Bronchial epithelial cell (primary cell): Measurements from ENCODE around the gene NFASC. TPM values are rescaled to one million over a fixed set of nuclear protein-coding genes. Genes with fewer than 3 reads are reported as not detected.

Experiments used
- DNase-seq: peaks from one replicate; pipeline ENCODE4 v3.0.0-alpha.2; 2010; ENCODE audit warnings: low read depth
- FAIRE-seq: peaks from 2 replicates; lab custom pipeline; 2011; peaks lifted over from hg19 to GRCh38; lab: Jason Lieb, UNC
- H3K27me3 ChIP-seq: 2 replicates; pipeline ENCODE4 v1.5.1; 2011; ENCODE audit warnings: low read length; ENCODE audit not compliant: control insufficient read depth, insufficient read depth
- H3K36me3 ChIP-seq: 2 replicates; pipeline ENCODE4 v1.5.1; 2011; ENCODE audit warnings: low read length; ENCODE audit not compliant: control insufficient read depth, insufficient read depth
- H3K4me3 ChIP-seq: 2 replicates; pipeline ENCODE4 v1.5.1; 2011; ENCODE audit warnings: mild to moderate bottlenecking, low read depth, low read length, control low read depth
- CTCF ChIP-seq: IDR thresholded peaks from 2 replicates; pipeline ENCODE4 v1.5.1; 2011; ENCODE audit warnings: mild to moderate bottlenecking, moderate library complexity, low read length, control low read depth, inconsistent platforms; ENCODE audit not compliant: insufficient read depth, severe bottlenecking
- total RNA-seq: library from RNA; depleted of rRNA; stranded (reverse); fragments of >200 nt; gene quantifications from 2 replicates; pipeline ENCODE4 v1.2.1, GENCODE V29; 2014

NFASC gene
- total RNA-seq, 1 donor from 2014 or later, result 0.53 TPM

- H3K4me3 ChIP-seq, result no peak overlapping the region
- FAIRE-seq, result no peak
Observed at GRCh38 chr1:204859861-204860267, 10.8 kb upstream of the NFASC start.

GRCh38 chr1:204863024-204863423, 7.6 kb upstream of the NFASC start:
- no peaks in the 10 kb centered on the region for H3K36me3 ChIP-seq
- DNase-seq (no peak), FAIRE-seq (no peak)
- H3K27me3 ChIP-seq, result no peaks in the 10 kb centered on the region
- no peak for TF ChIP-seq CTCF
- no peak overlapping the region for H3K4me3 ChIP-seq

More at GRCh38 chr1:204859861-204860267, 10.8 kb upstream of the NFASC start:
- TF ChIP-seq CTCF, result no peak
- Histone ChIP-seq H3K27me3 (no peaks in the 10 kb centered on the region), H3K36me3 (no peaks in the 10 kb centered on the region)
- no peak for DNase-seq

GRCh38 chr1:204863730-204864129, 6.9 kb upstream of the NFASC start:
- DNase-seq (no peak), FAIRE-seq (no peak)
- H3K27me3 ChIP-seq, result no peaks in the 10 kb centered on the region
- no peak overlapping the region for H3K4me3 ChIP-seq
- H3K36me3 ChIP-seq, result no peaks in the 10 kb centered on the region
- no peak for TF ChIP-seq CTCF

GRCh38 chr1:204866051-204866596, 4.5 kb upstream of the NFASC start:
- no peak for DNase-seq

GRCh38 chr1:204867203-204867602, 3.5 kb upstream of the NFASC start:
- TF ChIP-seq CTCF, result no peak
- Histone ChIP-seq H3K4me3 (no peak overlapping the region), H3K27me3 (no peaks in the 10 kb centered on the region), H3K36me3 (no peaks in the 10 kb centered on the region)
- DNase-seq, result no peak
- no peak for FAIRE-seq

More at GRCh38 chr1:204866051-204866596, 4.5 kb upstream of the NFASC start:
- TF ChIP-seq CTCF, result no peak
- no peak overlapping the region for H3K4me3 ChIP-seq
- H3K27me3 ChIP-seq, result no peaks in the 10 kb centered on the region
- FAIRE-seq, result no peak
- H3K36me3 ChIP-seq, result no peaks in the 10 kb centered on the region

- Histone ChIP-seq H3K4me3 (no peak overlapping the region), H3K36me3 (no peaks in the 10 kb centered on the region), H3K27me3 (no peaks in the 10 kb centered on the region)
- no peak for DNase-seq
- no peak for TF ChIP-seq CTCF
- no peak for FAIRE-seq
Observed at GRCh38 chr1:204867666-204868339, 2.9 kb upstream of the NFASC start.
